ENCODE results near the gene HLCS. TPM values are rescaled to one million over a fixed set of nuclear protein-coding genes. Genes with fewer than 3 reads are reported as not detected.

HLCS gene
- polyA plus RNA-seq, 1 of the 3 experiments (the other 2 are of a cell fraction) = 13.0 TPM

- no peak for DNase-seq
- ChIA-PET POLR2A (no interaction called here), CTCF (no interaction called here)
- Histone ChIP-seq H3K4me3 (ENCODE audit: low read depth in 2 of 2, low read length in 1 of 2) (no peak overlapping the region), H3K27me3 (ENCODE audit: insufficient read depth) (no peaks in the 10 kb centered on the region), H3K9me3 (peaks cover 18% of the 10 kb centered on the region), H3K4me2 (no peak overlapping the region), H3F3A (replicated peaks; ENCODE audit: insufficient read depth) (no peaks in the 10 kb centered on the region), H3K36me3 (replicated peaks in 1 of 2; ENCODE audit: control insufficient read depth in 1 of 2, insufficient read depth in 2 of 2, low read length in 1 of 2) (peaks cover 0 to 20% of the 10 kb centered on the region in 2 experiments), H2AFZ (ENCODE audit: low read depth) (no peak overlapping the region), H3K9ac (no peak overlapping the region), H4K20me1 (ENCODE audit: insufficient read depth) (no peaks in the 10 kb centered on the region), H3K9me2 (no peaks in the 10 kb centered on the region), H3K79me2 (ENCODE audit: insufficient read depth) (no peaks in the 10 kb centered on the region), H3K4me1 (ENCODE audit: control insufficient read depth in 1 of 2, insufficient read depth in 2 of 2, low read depth in 1 of 2, low read length in 1 of 2) (no peaks in the 10 kb centered on the region), H3K27ac (ENCODE audit: low read depth in 2 of 2, low read length in 1 of 2) (no peak overlapping the region)
- no peak for TF ChIP-seq JUND (IDR thresholded peaks at IDR 0.05)
- TF ChIP-seq GABPA (IDR thresholded peaks at IDR 0.05; ENCODE audit: low read depth) = no peak
- TF ChIP-seq, protein P1, sequence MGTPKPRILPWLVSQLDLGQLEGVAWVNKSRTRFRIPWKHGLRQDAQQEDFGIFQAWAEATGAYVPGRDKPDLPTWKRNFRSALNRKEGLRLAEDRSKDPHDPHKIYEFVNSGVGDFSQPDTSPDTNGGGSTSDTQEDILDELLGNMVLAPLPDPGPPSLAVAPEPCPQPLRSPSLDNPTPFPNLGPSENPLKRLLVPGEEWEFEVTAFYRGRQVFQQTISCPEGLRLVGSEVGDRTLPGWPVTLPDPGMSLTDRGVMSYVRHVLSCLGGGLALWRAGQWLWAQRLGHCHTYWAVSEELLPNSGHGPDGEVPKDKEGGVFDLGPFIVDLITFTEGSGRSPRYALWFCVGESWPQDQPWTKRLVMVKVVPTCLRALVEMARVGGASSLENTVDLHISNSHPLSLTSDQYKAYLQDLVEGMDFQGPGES (IDR thresholded peaks at IDR 0.05; ENCODE audit: low read depth, low read length) = no peak
- no peak for TF ChIP-seq GATA2 (CRISPR knock-in tag; IDR thresholded peaks at IDR 0.05)
- TF ChIP-seq MEF2A (IDR thresholded peaks at IDR 0.05; ENCODE audit: borderline replicate concordance, low read depth) = no peak
- no peak for TF ChIP-seq RAD21 (IDR thresholded peaks at IDR 0.05; ENCODE audit: low read length)
- no peak for TF ChIP-seq ELF1 (IDR thresholded peaks at IDR 0.05)
- no peak for TF ChIP-seq SIN3A (IDR thresholded peaks at IDR 0.05; ENCODE audit: borderline replicate concordance, low read depth, low read length)
- no peak for TF ChIP-seq YY1 (IDR thresholded peaks at IDR 0.05; ENCODE audit: low read depth)
- TF ChIP-seq MXI1 (IDR thresholded peaks at IDR 0.05; ENCODE audit: low read depth, low read length) = no peak
- no peak for TF ChIP-seq CTCF (IDR thresholded peaks at IDR 0.05)
- no peak for TF ChIP-seq MAX (IDR thresholded peaks at IDR 0.05; ENCODE audit: low read depth)
- TF ChIP-seq CHD2 (IDR thresholded peaks at IDR 0.05; ENCODE audit: low read length, partially characterized antibody) = no peak
- TF ChIP-seq TAF1 (IDR thresholded peaks at IDR 0.05; ENCODE audit: borderline replicate concordance, low read depth, low read length) = no peak
- no peak for TF ChIP-seq EP300 (IDR thresholded peaks at IDR 0.05; ENCODE audit: borderline replicate concordance in 1 of 2, low read depth in 1 of 2, low read length in 1 of 2)
- TF ChIP-seq FOXM1 (IDR thresholded peaks at IDR 0.05; ENCODE audit: low read depth) = no peak
- TF ChIP-seq, protein P2, sequence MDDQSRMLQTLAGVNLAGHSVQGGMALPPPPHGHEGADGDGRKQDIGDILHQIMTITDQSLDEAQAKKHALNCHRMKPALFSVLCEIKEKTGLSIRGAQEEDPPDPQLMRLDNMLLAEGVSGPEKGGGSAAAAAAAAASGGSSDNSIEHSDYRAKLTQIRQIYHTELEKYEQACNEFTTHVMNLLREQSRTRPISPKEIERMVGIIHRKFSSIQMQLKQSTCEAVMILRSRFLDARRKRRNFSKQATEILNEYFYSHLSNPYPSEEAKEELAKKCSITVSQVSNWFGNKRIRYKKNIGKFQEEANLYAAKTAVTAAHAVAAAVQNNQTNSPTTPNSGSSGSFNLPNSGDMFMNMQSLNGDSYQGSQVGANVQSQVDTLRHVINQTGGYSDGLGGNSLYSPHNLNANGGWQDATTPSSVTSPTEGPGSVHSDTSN (IDR thresholded peaks at IDR 0.05) = no peak
- no peak for TF ChIP-seq EZH2phosphoT487 (IDR thresholded peaks at IDR 0.05; ENCODE audit: borderline replicate concordance, low read depth)
- TF ChIP-seq, protein P3, sequence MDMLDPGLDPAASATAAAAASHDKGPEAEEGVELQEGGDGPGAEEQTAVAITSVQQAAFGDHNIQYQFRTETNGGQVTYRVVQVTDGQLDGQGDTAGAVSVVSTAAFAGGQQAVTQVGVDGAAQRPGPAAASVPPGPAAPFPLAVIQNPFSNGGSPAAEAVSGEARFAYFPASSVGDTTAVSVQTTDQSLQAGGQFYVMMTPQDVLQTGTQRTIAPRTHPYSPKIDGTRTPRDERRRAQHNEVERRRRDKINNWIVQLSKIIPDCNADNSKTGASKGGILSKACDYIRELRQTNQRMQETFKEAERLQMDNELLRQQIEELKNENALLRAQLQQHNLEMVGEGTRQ (IDR thresholded peaks at IDR 0.05; ENCODE audit: borderline replicate concordance, low read depth, low read length) = no peak
- TF ChIP-seq RXRA (IDR thresholded peaks at IDR 0.05; ENCODE audit: borderline replicate concordance, low read depth) = no peak
Observed at GRCh38 chr21:36877741-36878140, 88.7 kb downstream of the HLCS start.
